ENCODE measurements around the gene FBXL14.
"Not testable (repeated sequence)": the region's sequence is repeated elsewhere in the genome, so short reads cannot be mapped to it uniquely, and the experiment has no call there.

FBXL14 gene

GRCh38 chr12:1619587-1619986, 25.2 kb upstream of the FBXL14 start:
- DNase-seq, result peak; percentile 72

GRCh38 chr12:1619159-1619558, 24.8 kb upstream of the FBXL14 start:
- DNase-seq, result no peak

GRCh38 chr12:1618489-1618888, 24.1 kb upstream of the FBXL14 start:
- DNase-seq, result no peak

GRCh38 chr12:1616233-1617066, 22.1 kb upstream of the FBXL14 start:
- DNase-seq, result no peak

- DNase-seq, result no peak
These were observed 20.0 kb upstream of the FBXL14 start for GRCh38 chr12:1614360-1614759.

- no peak for DNase-seq
These were observed 19.5 kb upstream of the FBXL14 start for GRCh38 chr12:1613860-1614259.

- DNase-seq, result no peak
These were observed 17.6 kb upstream of the FBXL14 start for GRCh38 chr12:1611803-1612572.

- DNase-seq, result no peak
These were observed 15.8 kb upstream of the FBXL14 start for GRCh38 chr12:1610072-1610643.

GRCh38 chr12:1608713-1609119, 14.3 kb upstream of the FBXL14 start:
- DNase-seq, result no peak

- no peak for DNase-seq
These were observed 13.7 kb upstream of the FBXL14 start for GRCh38 chr12:1607940-1608712.

GRCh38 chr12:1606021-1606622, 11.7 kb upstream of the FBXL14 start:
- DNase-seq, result peak; percentile 73

GRCh38 chr12:1605129-1606020, 11.0 kb upstream of the FBXL14 start:
- DNase-seq, result peak; percentile 77

GRCh38 chr12:1604464-1604863, 10.1 kb upstream of the FBXL14 start:
- DNase-seq, result no peak

GRCh38 chr12:1603269-1603993, 9.1 kb upstream of the FBXL14 start:
- no peak for DNase-seq

GRCh38 chr12:1602706-1603105, 8.3 kb upstream of the FBXL14 start:
- not testable (repeated sequence) for DNase-seq

- DNase-seq, result no peak
These were observed 4.4 kb upstream of the FBXL14 start for GRCh38 chr12:1598757-1599156.

- DNase-seq, result no peak
These were observed 1.4 kb upstream of the FBXL14 start for GRCh38 chr12:1595690-1596347.

- no peak for DNase-seq
These were observed 713 bp upstream of the FBXL14 start for GRCh38 chr12:1595026-1595561.

GRCh38 chr12:1594006-1594260, 448 bp downstream of the FBXL14 start:
- DNase-seq, result no peak
